Kidney (tissue), 22 donors: ENCODE data around the gene VSTM1. TPM values are rescaled to one million over a fixed set of nuclear protein-coding genes. Genes with fewer than 3 reads are reported as not detected.

Experiments used
- DNase-seq, 5 donors: peaks; one replicate each; pipeline ENCODE4 v3.0.0-alpha.2; 2013 to 2020
- FAIRE-seq: peaks from 2 replicates; lab custom pipeline; 2012; peaks lifted over from hg19 to GRCh38; lab: Jason Lieb, UNC
- H3K27ac ChIP-seq, 2 donors: one replicate each; pipeline ENCODE4 v1.7.0; 2013; ENCODE audit warnings: low read depth in 2 of 2, low read length in 2 of 2, inconsistent platforms in 1 of 2
- H3K27me3 ChIP-seq: one replicate; pipeline ENCODE4 v1.7.1; 2013; ENCODE audit warnings: low read length, inconsistent platforms; ENCODE audit not compliant: control insufficient read depth, insufficient read depth
- H3K36me3 ChIP-seq, 3 donors: one replicate each; pipeline versions ENCODE4 v1.7.0 to v1.7.1; 2013; ENCODE audit warnings: low read length in 3 of 3, control low read depth in 1 of 3, inconsistent platforms in 1 of 3; ENCODE audit not compliant: insufficient read depth in 3 of 3, control insufficient read depth in 2 of 3
- H3K4me1 ChIP-seq, 3 donors: one replicate each; pipeline versions ENCODE4 v1.7.0 to v1.7.1; 2013; ENCODE audit warnings: low read length in 3 of 3, inconsistent platforms in 1 of 3, low read depth in 1 of 3; ENCODE audit not compliant: control insufficient read depth in 2 of 3, insufficient read depth in 2 of 3
- H3K4me3 ChIP-seq, 3 donors: one replicate each; pipeline versions ENCODE4 v1.7.0 to v1.8.1; 2013; ENCODE audit warnings: low read length in 3 of 3, control low read depth in 1 of 3, inconsistent platforms in 1 of 3
- H3K9ac ChIP-seq, 3 donors: one replicate each; pipeline versions ENCODE4 v1.7.0 to v1.7.1; 2013; ENCODE audit warnings: low read length in 3 of 3, control low read depth in 1 of 3, inconsistent platforms in 1 of 3
- H3K9me3 ChIP-seq, 3 donors: one replicate each; pipeline versions ENCODE4 v1.7.0 to v1.7.1; 2013; ENCODE audit warnings: low read length in 3 of 3, control low read depth in 1 of 3, inconsistent platforms in 1 of 3; ENCODE audit not compliant: control insufficient read depth in 2 of 3, insufficient read depth in 1 of 3
- CTCF ChIP-seq: IDR thresholded peaks from 3 replicates; pipeline ENCODE4 v1.5.1; 2012; ENCODE audit warnings: mild to moderate bottlenecking, moderate library complexity, borderline replicate concordance; ENCODE audit not compliant: insufficient read depth; ENCODE audit errors: extremely low read depth
- intact Hi-C: fragments of 100-400 bp; cut with DNase I; formaldehyde crosslinking; loops from one replicate; pipeline ENCODE4 v1.11.1; 2022
- long read RNA-seq, 10 donors: library from polyadenylated mRNA in 1 of 10; unstranded in 1 of 10; transcript quantifications; one replicate each; pipeline ENCODE4 v2.0.0 and lab custom pipeline, GENCODE V29; 2021 to 2026
- polyA plus RNA-seq: library from polyadenylated mRNA; stranded (reverse); fragments of 350-450 nt; fragmentation: Illumina TruSeq; extraction: RNeasy Lipid Tissue Mini Kit (QIAGEN cat#74804); gene quantifications from one replicate; pipeline ENCODE4 v1.2.3, GENCODE V29; 2014; ENCODE audit warnings: low read depth, low replicate concordance; ENCODE audit not compliant: insufficient read depth
- total RNA-seq: library from RNA; stranded (reverse); fragmentation: NEBNext Ultra II Directional; extraction: Animal tissue kit (Norgen Biotek cat#: 25700); gene quantifications from one replicate; pipeline ENCODE4 v1.2.1, GENCODE V29; 2021
- donor health status: control.
- donor health status: control.
- donor health status: control.
- donor health status: control.
- donor health status: control.
- donor health status: DM: yes; HTN: yes; CAD: no.
- donor health status: Normal renal cell carcinoma (clear cell type).

VSTM1 gene
- total RNA-seq (0.35 TPM), polyA plus RNA-seq (1.0 TPM)
- long read RNA-seq, donor 1 = 0 reads
- long read RNA-seq, donor 2 = 0 reads
- long read RNA-seq, donor 3 = 0 reads
- long read RNA-seq, donor 4 = 0 reads
- long read RNA-seq, donor 5 = 0 reads
- long read RNA-seq, donor 6 = 0 reads
- long read RNA-seq, donor 7 = 0 reads
- long read RNA-seq, donor 8 = 0 reads
- long read RNA-seq, donor 9 = 0 reads
- long read RNA-seq, donor 10 = 0 reads

- Histone ChIP-seq H3K4me3 (no peak within 1 kb of the TSS), H3K36me3 (no peaks in the 10 kb centered on the region), H3K4me1 (no peaks in the 10 kb centered on the region), H3K27ac (no peak within 1 kb of the TSS), H3K9ac (no peak within 1 kb of the TSS), H3K9me3 (no peaks in the 10 kb centered on the region), H3K27me3 (no peaks in the 10 kb centered on the region)
- intact Hi-C loops = no loop called here
- FAIRE-seq = no peak
- TF ChIP-seq CTCF = no peak
- DNase-seq = peak in 1 of 5 donors; percentile 22
These were observed at the start of gene VSTM1 for GRCh38 chr19:54063350-54064116. TSS of gene VSTM1 (minus strand) at chr19:54063897. CDS start at chr19:54063777, 120 bp downstream.

- H3K27ac ChIP-seq = no peak overlapping the region
- H3K36me3 ChIP-seq = peaks cover 0 to 12% (median 12%) of the 10 kb centered on the region in 3 donors
These were observed 46.0 kb upstream of the VSTM1 start for GRCh38 chr19:54109651-54110050.

GRCh38 chr19:54108496-54108895 lies 44.8 kb upstream of the VSTM1 start:
- TF ChIP-seq CTCF = no peak
- no peaks in the 10 kb centered on the region for H3K4me1 ChIP-seq
- peaks cover 0 to 12% (median 12%) of the 10 kb centered on the region in 3 donors for H3K36me3 ChIP-seq
- intact Hi-C loops = no loop called here
- FAIRE-seq (no peak), DNase-seq (no peak)
- H3K27me3 ChIP-seq = no peaks in the 10 kb centered on the region
- no peak overlapping the region for H3K4me3 ChIP-seq
- H3K9ac ChIP-seq = no peak overlapping the region
- H3K9me3 ChIP-seq = no peaks in the 10 kb centered on the region
- H3K27ac ChIP-seq = no peak overlapping the region

More at GRCh38 chr19:54109651-54110050, 46.0 kb upstream of the VSTM1 start:
- Histone ChIP-seq H3K4me3 (no peak overlapping the region), H3K9me3 (no peaks in the 10 kb centered on the region), H3K27me3 (no peaks in the 10 kb centered on the region), H3K4me1 (peaks cover 0 to 8% (median 0%) of the 10 kb centered on the region in 3 donors), H3K9ac (no peak overlapping the region)
- intact Hi-C loops = no loop called here
- FAIRE-seq = no peak
- DNase-seq = peak in 1 of 5 donors; percentile 82
- no peak for TF ChIP-seq CTCF
